HEK293 (cell line): ENCODE measurements around the gene HOTAIR.

Source experiments
- KLF1 ChIP-seq: fragments of 450-650 bp; formaldehyde crosslinking; IDR thresholded peaks from 2 replicates; pipeline ENCODE4 v1.5.1; 2016; ENCODE audit warnings: missing biosample characterization, missing genetic modification characterization
- OSR2 ChIP-seq: fragments of 450-650 bp; formaldehyde crosslinking; IDR thresholded peaks from 2 replicates; pipeline ENCODE4 v1.5.1; 2016; ENCODE audit warnings: missing biosample characterization, missing genetic modification characterization
- SP7 ChIP-seq: fragments of 450-650 bp; formaldehyde crosslinking; IDR thresholded peaks from 2 replicates; pipeline ENCODE4 v1.5.1; 2016; ENCODE audit warnings: missing biosample characterization, missing genetic modification characterization
- WT1 ChIP-seq: fragments of 450-650 bp; formaldehyde crosslinking; IDR thresholded peaks from 2 replicates; pipeline ENCODE4 v1.5.1; 2016; ENCODE audit warnings: missing biosample characterization, missing genetic modification characterization
- ZBTB21 ChIP-seq: fragments of 450-650 bp; formaldehyde crosslinking; IDR thresholded peaks from 2 replicates; pipeline ENCODE4 v1.5.1; 2017; ENCODE audit warnings: missing biosample characterization, missing genetic modification characterization
- ZFP69B ChIP-seq: fragments of 450-650 bp; formaldehyde crosslinking; IDR thresholded peaks from 2 replicates; pipeline ENCODE4 v1.5.1; 2016; ENCODE audit warnings: missing biosample characterization, missing genetic modification characterization
- ZNF121 ChIP-seq: fragments of 450-650 bp; formaldehyde crosslinking; IDR thresholded peaks from 2 replicates; pipeline ENCODE4 v1.5.1; 2016; ENCODE audit warnings: missing biosample characterization, missing genetic modification characterization
- ZNF157 ChIP-seq: fragments of 450-650 bp; formaldehyde crosslinking; IDR thresholded peaks from 2 replicates; pipeline ENCODE4 v1.5.1; 2016; ENCODE audit warnings: missing biosample characterization, missing genetic modification characterization
- ZNF175 ChIP-seq: fragments of 450-650 bp; formaldehyde crosslinking; IDR thresholded peaks from 2 replicates; pipeline ENCODE4 v1.5.1; 2016; ENCODE audit warnings: missing biosample characterization, missing genetic modification characterization
- ZNF19 ChIP-seq: fragments of 450-650 bp; formaldehyde crosslinking; IDR thresholded peaks from 2 replicates; pipeline ENCODE4; 2016; ENCODE audit warnings: missing biosample characterization, missing genetic modification characterization, low read depth
- ZNF211 ChIP-seq: fragments of 450-650 bp; formaldehyde crosslinking; IDR thresholded peaks from 2 replicates; pipeline ENCODE4 v1.5.1; 2016; ENCODE audit warnings: low read depth, missing biosample characterization, missing genetic modification characterization
- ZNF24 ChIP-seq: fragments of 450-650 bp; formaldehyde crosslinking; IDR thresholded peaks from 2 replicates; pipeline ENCODE4 v1.5.1; 2016; ENCODE audit warnings: missing biosample characterization, missing genetic modification characterization
- ZNF274 ChIP-seq, 2 experiments: fragments of 200-500 bp in 1 of 2; fragments of 450-650 bp in 1 of 2; sonication (Bioruptor generic) in 1 of 2; formaldehyde crosslinking in 1 of 2; IDR thresholded peaks; 2 replicates each; pipeline versions ENCODE4 v1.5.1 to v1.6.1; 2014 to 2016; ENCODE audit warnings: borderline replicate concordance in 1 of 2, inconsistent platforms in 1 of 2, low read length in 1 of 2, missing biosample characterization in 1 of 2, missing genetic modification characterization in 1 of 2
- ZNF302 ChIP-seq: fragments of 450-650 bp; formaldehyde crosslinking; IDR thresholded peaks from 2 replicates; pipeline ENCODE4 v1.5.1; 2016; ENCODE audit warnings: missing biosample characterization, missing genetic modification characterization, low read depth
- ZNF335 ChIP-seq: fragments of 450-650 bp; formaldehyde crosslinking; conservative IDR thresholded peaks from 2 replicates; pipeline ENCODE4 v1.5.1; 2016; ENCODE audit warnings: missing biosample characterization, missing genetic modification characterization
- ZNF394 ChIP-seq: fragments of 450-650 bp; formaldehyde crosslinking; IDR thresholded peaks from 2 replicates; pipeline ENCODE4 v1.5.1; 2016; ENCODE audit warnings: missing biosample characterization, missing genetic modification characterization, mild to moderate bottlenecking, moderate library complexity, borderline replicate concordance
- ZNF423 ChIP-seq: fragments of 450-650 bp; formaldehyde crosslinking; IDR thresholded peaks from 2 replicates; pipeline ENCODE4 v1.5.1; 2016; ENCODE audit warnings: missing biosample characterization, missing genetic modification characterization
- ZNF530 ChIP-seq: fragments of 450-650 bp; formaldehyde crosslinking; IDR thresholded peaks from 2 replicates; pipeline ENCODE4 v1.5.1; 2016; ENCODE audit warnings: low read depth, missing biosample characterization, missing genetic modification characterization
- ZNF558 ChIP-seq: fragments of 450-650 bp; formaldehyde crosslinking; IDR thresholded peaks from 2 replicates; pipeline ENCODE4 v1.5.1; 2016; ENCODE audit warnings: missing biosample characterization, missing genetic modification characterization
- ZNF600 ChIP-seq: fragments of 450-650 bp; formaldehyde crosslinking; IDR thresholded peaks from 2 replicates; pipeline ENCODE4 v1.5.1; 2016; ENCODE audit warnings: missing biosample characterization, missing genetic modification characterization
- ZNF664 ChIP-seq: fragments of 450-650 bp; formaldehyde crosslinking; IDR thresholded peaks from 2 replicates; pipeline ENCODE4 v1.5.1; 2016; ENCODE audit warnings: missing biosample characterization, missing genetic modification characterization
- ZNF785 ChIP-seq: fragments of 450-650 bp; formaldehyde crosslinking; IDR thresholded peaks from 2 replicates; pipeline ENCODE4 v1.5.1; 2016; ENCODE audit warnings: missing biosample characterization, missing genetic modification characterization
- ZNF791 ChIP-seq: fragments of 450-650 bp; formaldehyde crosslinking; IDR thresholded peaks from 2 replicates; pipeline ENCODE4 v1.5.1; 2016; ENCODE audit warnings: missing biosample characterization, missing genetic modification characterization
- ZSCAN23 ChIP-seq: fragments of 450-650 bp; formaldehyde crosslinking; IDR thresholded peaks from 2 replicates; pipeline ENCODE4 v1.5.1; 2016; ENCODE audit warnings: missing biosample characterization, missing genetic modification characterization
- TF ChIP-seq, protein P1 (sequence below): fragments of 450-650 bp; formaldehyde crosslinking; IDR thresholded peaks from 2 replicates; pipeline ENCODE4 v1.5.1; 2016; ENCODE audit warnings: missing biosample characterization, missing genetic modification characterization, borderline replicate concordance
- TF ChIP-seq, protein P2 (sequence below): fragments of 450-650 bp; formaldehyde crosslinking; IDR thresholded peaks from 2 replicates; pipeline ENCODE4 v1.5.1; 2016; ENCODE audit warnings: missing biosample characterization, missing genetic modification characterization
- TF ChIP-seq, protein P3 (sequence below): sonication (generic); formaldehyde crosslinking; IDR thresholded peaks from 2 replicates; pipeline ENCODE4 v1.8.1; 2022; ENCODE audit warnings: mild to moderate bottlenecking, moderate library complexity, missing genetic modification reagents
- TF ChIP-seq, protein P4 (sequence below): fragments of 450-650 bp; formaldehyde crosslinking; IDR thresholded peaks from 2 replicates; pipeline ENCODE4 v1.5.1; 2016; ENCODE audit warnings: missing biosample characterization, missing genetic modification characterization, low read depth
- TF ChIP-seq, protein P5 (sequence below): fragments of 450-650 bp; formaldehyde crosslinking; IDR thresholded peaks from 2 replicates; pipeline ENCODE4 v1.5.1; 2017; ENCODE audit warnings: missing biosample characterization, missing genetic modification characterization

The HOTAIR gene

DNA sequence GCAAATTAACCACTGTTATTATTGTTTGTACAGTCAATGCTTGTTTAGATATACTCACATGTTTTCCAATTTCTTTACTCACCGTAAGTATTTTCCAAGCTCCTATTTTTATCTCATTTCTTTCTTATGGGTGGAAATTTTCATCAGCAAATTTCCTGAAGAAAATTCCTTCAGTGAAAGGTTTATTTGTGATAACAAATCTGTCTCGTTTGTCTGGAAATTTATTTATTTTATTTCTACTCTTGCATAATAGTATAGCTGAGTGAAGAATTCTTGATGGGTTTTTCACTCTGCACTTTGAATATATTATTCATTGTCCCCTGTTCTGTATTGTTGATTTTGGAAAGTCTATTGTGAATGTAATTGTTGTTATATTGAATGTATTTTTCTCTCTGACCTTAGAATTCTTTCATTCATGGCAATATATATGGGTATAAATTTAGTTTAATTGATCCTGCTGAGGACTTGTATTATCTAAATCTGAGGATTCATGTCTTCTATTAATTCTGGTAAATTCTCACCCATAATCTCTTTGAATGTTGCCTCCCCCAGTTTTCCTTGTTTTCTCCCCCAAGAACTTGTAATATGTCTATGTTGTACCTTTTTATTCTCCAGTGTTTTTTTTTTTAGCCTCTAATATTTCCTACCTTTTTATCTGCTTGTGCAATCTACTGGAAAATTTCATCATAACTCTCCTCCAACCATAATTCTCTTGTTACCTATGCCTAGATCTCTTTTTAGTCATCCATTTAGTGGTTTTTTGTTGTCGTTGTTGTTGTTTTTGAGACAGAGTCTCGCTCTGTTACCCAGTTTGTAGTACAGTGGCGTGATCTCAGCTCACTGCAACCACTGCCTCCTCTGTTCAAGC lies 57.7 kb downstream of the HOTAIR start (continued):
- TF ChIP-seq, protein P1, sequence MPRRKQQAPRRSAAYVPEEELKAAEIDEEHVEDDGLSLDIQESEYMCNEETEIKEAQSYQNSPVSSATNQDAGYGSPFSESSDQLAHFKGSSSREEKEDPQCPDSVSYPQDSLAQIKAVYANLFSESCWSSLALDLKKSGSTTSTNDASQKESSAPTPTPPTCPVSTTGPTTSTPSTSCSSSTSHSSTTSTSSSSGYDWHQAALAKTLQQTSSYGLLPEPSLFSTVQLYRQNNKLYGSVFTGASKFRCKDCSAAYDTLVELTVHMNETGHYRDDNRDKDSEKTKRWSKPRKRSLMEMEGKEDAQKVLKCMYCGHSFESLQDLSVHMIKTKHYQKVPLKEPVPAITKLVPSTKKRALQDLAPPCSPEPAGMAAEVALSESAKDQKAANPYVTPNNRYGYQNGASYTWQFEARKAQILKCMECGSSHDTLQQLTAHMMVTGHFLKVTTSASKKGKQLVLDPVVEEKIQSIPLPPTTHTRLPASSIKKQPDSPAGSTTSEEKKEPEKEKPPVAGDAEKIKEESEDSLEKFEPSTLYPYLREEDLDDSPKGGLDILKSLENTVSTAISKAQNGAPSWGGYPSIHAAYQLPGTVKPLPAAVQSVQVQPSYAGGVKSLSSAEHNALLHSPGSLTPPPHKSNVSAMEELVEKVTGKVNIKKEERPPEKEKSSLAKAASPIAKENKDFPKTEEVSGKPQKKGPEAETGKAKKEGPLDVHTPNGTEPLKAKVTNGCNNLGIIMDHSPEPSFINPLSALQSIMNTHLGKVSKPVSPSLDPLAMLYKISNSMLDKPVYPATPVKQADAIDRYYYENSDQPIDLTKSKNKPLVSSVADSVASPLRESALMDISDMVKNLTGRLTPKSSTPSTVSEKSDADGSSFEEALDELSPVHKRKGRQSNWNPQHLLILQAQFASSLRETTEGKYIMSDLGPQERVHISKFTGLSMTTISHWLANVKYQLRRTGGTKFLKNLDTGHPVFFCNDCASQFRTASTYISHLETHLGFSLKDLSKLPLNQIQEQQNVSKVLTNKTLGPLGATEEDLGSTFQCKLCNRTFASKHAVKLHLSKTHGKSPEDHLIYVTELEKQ (tag by site-specific recombination), result no peak
- TF ChIP-seq ZNF423, result no peak
- TF ChIP-seq, protein P2, sequence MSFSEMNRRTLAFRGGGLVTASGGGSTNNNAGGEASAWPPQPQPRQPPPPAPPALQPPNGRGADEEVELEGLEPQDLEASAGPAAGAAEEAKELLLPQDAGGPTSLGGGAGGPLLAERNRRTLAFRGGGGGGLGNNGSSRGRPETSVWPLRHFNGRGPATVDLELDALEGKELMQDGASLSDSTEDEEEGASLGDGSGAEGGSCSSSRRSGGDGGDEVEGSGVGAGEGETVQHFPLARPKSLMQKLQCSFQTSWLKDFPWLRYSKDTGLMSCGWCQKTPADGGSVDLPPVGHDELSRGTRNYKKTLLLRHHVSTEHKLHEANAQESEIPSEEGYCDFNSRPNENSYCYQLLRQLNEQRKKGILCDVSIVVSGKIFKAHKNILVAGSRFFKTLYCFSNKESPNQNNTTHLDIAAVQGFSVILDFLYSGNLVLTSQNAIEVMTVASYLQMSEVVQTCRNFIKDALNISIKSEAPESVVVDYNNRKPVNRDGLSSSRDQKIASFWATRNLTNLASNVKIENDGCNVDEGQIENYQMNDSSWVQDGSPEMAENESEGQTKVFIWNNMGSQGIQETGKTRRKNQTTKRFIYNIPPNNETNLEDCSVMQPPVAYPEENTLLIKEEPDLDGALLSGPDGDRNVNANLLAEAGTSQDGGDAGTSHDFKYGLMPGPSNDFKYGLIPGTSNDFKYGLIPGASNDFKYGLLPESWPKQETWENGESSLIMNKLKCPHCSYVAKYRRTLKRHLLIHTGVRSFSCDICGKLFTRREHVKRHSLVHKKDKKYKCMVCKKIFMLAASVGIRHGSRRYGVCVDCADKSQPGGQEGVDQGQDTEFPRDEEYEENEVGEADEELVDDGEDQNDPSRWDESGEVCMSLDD, result no peak
- TF ChIP-seq ZNF211 (tag by site-specific recombination), result no peak
- TF ChIP-seq, protein P3, sequence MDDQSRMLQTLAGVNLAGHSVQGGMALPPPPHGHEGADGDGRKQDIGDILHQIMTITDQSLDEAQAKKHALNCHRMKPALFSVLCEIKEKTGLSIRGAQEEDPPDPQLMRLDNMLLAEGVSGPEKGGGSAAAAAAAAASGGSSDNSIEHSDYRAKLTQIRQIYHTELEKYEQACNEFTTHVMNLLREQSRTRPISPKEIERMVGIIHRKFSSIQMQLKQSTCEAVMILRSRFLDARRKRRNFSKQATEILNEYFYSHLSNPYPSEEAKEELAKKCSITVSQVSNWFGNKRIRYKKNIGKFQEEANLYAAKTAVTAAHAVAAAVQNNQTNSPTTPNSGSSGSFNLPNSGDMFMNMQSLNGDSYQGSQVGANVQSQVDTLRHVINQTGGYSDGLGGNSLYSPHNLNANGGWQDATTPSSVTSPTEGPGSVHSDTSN (CRISPR knock-in tag), result no peak
- TF ChIP-seq ZNF558 (tag by site-specific recombination), result peak; percentile 95
- TF ChIP-seq ZNF121 (tag by site-specific recombination), result no peak
- TF ChIP-seq ZFP69B, result no peak
- TF ChIP-seq KLF1, result no peak
- TF ChIP-seq, protein P4, sequence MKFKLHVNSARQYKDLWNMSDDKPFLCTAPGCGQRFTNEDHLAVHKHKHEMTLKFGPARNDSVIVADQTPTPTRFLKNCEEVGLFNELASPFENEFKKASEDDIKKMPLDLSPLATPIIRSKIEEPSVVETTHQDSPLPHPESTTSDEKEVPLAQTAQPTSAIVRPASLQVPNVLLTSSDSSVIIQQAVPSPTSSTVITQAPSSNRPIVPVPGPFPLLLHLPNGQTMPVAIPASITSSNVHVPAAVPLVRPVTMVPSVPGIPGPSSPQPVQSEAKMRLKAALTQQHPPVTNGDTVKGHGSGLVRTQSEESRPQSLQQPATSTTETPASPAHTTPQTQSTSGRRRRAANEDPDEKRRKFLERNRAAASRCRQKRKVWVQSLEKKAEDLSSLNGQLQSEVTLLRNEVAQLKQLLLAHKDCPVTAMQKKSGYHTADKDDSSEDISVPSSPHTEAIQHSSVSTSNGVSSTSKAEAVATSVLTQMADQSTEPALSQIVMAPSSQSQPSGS (tag by site-specific recombination), result 0 out of 2 replicates have a peak, but pooled peaks have one; percentile 8
- no peak for TF ChIP-seq ZNF600 (tag by site-specific recombination)
- TF ChIP-seq ZBTB21 (tag by site-specific recombination), result no peak
- TF ChIP-seq, protein P5, sequence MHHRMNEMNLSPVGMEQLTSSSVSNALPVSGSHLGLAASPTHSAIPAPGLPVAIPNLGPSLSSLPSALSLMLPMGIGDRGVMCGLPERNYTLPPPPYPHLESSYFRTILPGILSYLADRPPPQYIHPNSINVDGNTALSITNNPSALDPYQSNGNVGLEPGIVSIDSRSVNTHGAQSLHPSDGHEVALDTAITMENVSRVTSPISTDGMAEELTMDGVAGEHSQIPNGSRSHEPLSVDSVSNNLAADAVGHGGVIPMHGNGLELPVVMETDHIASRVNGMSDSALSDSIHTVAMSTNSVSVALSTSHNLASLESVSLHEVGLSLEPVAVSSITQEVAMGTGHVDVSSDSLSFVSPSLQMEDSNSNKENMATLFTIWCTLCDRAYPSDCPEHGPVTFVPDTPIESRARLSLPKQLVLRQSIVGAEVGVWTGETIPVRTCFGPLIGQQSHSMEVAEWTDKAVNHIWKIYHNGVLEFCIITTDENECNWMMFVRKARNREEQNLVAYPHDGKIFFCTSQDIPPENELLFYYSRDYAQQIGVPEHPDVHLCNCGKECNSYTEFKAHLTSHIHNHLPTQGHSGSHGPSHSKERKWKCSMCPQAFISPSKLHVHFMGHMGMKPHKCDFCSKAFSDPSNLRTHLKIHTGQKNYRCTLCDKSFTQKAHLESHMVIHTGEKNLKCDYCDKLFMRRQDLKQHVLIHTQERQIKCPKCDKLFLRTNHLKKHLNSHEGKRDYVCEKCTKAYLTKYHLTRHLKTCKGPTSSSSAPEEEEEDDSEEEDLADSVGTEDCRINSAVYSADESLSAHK, result no peak
- no peak for TF ChIP-seq ZNF157 (tag by site-specific recombination)
- no peak for TF ChIP-seq WT1 (tag by site-specific recombination)
- TF ChIP-seq ZNF530 (tag by site-specific recombination), result no peak
- no peak for TF ChIP-seq ZNF175
- no peak for TF ChIP-seq SP7 (tag by site-specific recombination)
- no peak for TF ChIP-seq ZNF664 (tag by site-specific recombination)
- peak; percentile 28; the same call in 1 of the 2 replicates for TF ChIP-seq ZNF335 (tag by site-specific recombination)
- TF ChIP-seq ZNF274 (IDR thresholded peaks at IDR 0.05; ENCODE audit: low read length), result no peak
- TF ChIP-seq ZNF274 (tag by site-specific recombination; IDR thresholded peaks at IDR 0.05; ENCODE audit: borderline replicate concordance), result 0 out of 2 replicates have a peak, but pooled peaks have one; percentile 43
- TF ChIP-seq ZNF24, result no peak
- TF ChIP-seq ZSCAN23 (tag by site-specific recombination), result no peak
- no peak for TF ChIP-seq ZNF785 (tag by site-specific recombination)
- no peak for TF ChIP-seq ZNF19
- no peak for TF ChIP-seq ZNF302
- no peak for TF ChIP-seq OSR2 (tag by site-specific recombination)
- no peak for TF ChIP-seq ZNF394 (tag by site-specific recombination)
- TF ChIP-seq ZNF791 (tag by site-specific recombination), result no peak
